ENCODE measurements around the gene PARP8. TPM values are rescaled to one million over a fixed set of nuclear protein-coding genes. Genes with fewer than 3 reads are reported as not detected.

PARP8 gene
- total and polyA plus RNA-seq, 9 of the 15 experiments (the other 6 are each of a cell fraction or from before 2014, with no cell fraction given) = 0.03 to 0.31 TPM; not detected in 7

GRCh38 chr5:50836356-50836755 lies 169.9 kb downstream of the PARP8 start:
- Histone ChIP-seq H3K9ac (ENCODE audit: insufficient read depth in 1 of 2, low read depth in 2 of 2, low read length in 2 of 2) (no peak overlapping the region), H3K4me2 (ENCODE audit: insufficient read depth, low read length) (no peak overlapping the region), H3K9me1 (ENCODE audit: control insufficient read depth, insufficient read depth, low read length) (no peaks in the 10 kb centered on the region), H3K4me1 (replicated peaks in 1 of 2; ENCODE audit: control insufficient read depth in 2 of 2, insufficient read depth in 2 of 2, low read length in 2 of 2) (no peaks in the 10 kb centered on the region), H3K27ac (ENCODE audit: extremely low read depth, low read depth, low read length) (no peak overlapping the region), H4K20me1 (replicated peaks; ENCODE audit: control insufficient read depth, insufficient read depth, low read length) (no peaks in the 10 kb centered on the region), H3K4me3 (no peak overlapping the region), H3K9me3 (replicated peaks; ENCODE audit: control insufficient read depth, insufficient read depth, low read depth, low read length) (no peaks in the 10 kb centered on the region), H3K36me3 (ENCODE audit: control insufficient read depth, insufficient read depth, low read length) (no peaks in the 10 kb centered on the region), H2AFZ (ENCODE audit: low read depth, low read length) (no peak overlapping the region), H3K27me3 (ENCODE audit: control insufficient read depth in 2 of 2, insufficient read depth in 2 of 2, low read length in 2 of 2) (no peaks in the 10 kb centered on the region), H3K79me2 (ENCODE audit: control insufficient read depth, insufficient read depth, low read length) (no peaks in the 10 kb centered on the region)
- TF ChIP-seq SMAD2 (IDR thresholded peaks at IDR 0.05; ENCODE audit: low read depth, low read length) = no peak
- no peak for TF ChIP-seq ZNF146 (CRISPR knock-in tag; IDR thresholded peaks at IDR 0.05; ENCODE audit: unreplicated experiment)
- TF ChIP-seq ZBTB40 (IDR thresholded peaks at IDR 0.05) = no peak
- TF ChIP-seq ZBTB40 (CRISPR knock-in tag; IDR thresholded peaks at IDR 0.05) = no peak
- no peak for TF ChIP-seq SMC3 (conservative IDR thresholded peaks at IDR 0.05; ENCODE audit: insufficient read depth, low read depth, low read length)
- no peak for TF ChIP-seq ZNF766 (CRISPR knock-in tag; conservative IDR thresholded peaks at IDR 0.05)
- TF ChIP-seq, protein P1, sequence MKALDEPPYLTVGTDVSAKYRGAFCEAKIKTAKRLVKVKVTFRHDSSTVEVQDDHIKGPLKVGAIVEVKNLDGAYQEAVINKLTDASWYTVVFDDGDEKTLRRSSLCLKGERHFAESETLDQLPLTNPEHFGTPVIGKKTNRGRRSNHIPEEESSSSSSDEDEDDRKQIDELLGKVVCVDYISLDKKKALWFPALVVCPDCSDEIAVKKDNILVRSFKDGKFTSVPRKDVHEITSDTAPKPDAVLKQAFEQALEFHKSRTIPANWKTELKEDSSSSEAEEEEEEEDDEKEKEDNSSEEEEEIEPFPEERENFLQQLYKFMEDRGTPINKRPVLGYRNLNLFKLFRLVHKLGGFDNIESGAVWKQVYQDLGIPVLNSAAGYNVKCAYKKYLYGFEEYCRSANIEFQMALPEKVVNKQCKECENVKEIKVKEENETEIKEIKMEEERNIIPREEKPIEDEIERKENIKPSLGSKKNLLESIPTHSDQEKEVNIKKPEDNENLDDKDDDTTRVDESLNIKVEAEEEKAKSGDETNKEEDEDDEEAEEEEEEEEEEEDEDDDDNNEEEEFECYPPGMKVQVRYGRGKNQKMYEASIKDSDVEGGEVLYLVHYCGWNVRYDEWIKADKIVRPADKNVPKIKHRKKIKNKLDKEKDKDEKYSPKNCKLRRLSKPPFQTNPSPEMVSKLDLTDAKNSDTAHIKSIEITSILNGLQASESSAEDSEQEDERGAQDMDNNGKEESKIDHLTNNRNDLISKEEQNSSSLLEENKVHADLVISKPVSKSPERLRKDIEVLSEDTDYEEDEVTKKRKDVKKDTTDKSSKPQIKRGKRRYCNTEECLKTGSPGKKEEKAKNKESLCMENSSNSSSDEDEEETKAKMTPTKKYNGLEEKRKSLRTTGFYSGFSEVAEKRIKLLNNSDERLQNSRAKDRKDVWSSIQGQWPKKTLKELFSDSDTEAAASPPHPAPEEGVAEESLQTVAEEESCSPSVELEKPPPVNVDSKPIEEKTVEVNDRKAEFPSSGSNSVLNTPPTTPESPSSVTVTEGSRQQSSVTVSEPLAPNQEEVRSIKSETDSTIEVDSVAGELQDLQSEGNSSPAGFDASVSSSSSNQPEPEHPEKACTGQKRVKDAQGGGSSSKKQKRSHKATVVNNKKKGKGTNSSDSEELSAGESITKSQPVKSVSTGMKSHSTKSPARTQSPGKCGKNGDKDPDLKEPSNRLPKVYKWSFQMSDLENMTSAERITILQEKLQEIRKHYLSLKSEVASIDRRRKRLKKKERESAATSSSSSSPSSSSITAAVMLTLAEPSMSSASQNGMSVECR (CRISPR knock-in tag; IDR thresholded peaks at IDR 0.05) = no peak
- no peak for TF ChIP-seq MBD2 (IDR thresholded peaks at IDR 0.05; ENCODE audit: borderline replicate concordance, low read depth)
- TF ChIP-seq RBM22 (IDR thresholded peaks at IDR 0.05; ENCODE audit: low read depth, low read length, poor library complexity, severe bottlenecking) = no peak
- TF ChIP-seq ZNF780A (CRISPR knock-in tag; IDR thresholded peaks at IDR 0.05) = no peak
- no peak for ATAC-seq
- in situ Hi-C loops (cut with MboI) = no loop called here
- 0% methylated on average over 2 of the region's 2 CpGs for WGBS (ENCODE audit: insufficient coverage, low coverage, missing lambda C conversion rate)
- no TSS peak for BruUV-seq (replicated peaks)
- ChIA-PET CTCF (ENCODE audit: low intra/inter-chr PET ratio) (no interaction called here), POLR2A (interaction anchor here (1.0 kb wide), 1 partner anchor 25 kb away, joined by 3 read pairs; no protein-coding TSS in a partner anchor)
- FAIRE-seq = no peak
- DNase-seq (ENCODE audit: extremely low read depth in 1 of 4, low spot score in 3 of 4) = no peak
- intact Hi-C loops (cut with micrococcal nuclease) = no loop called here
